Ovary (tissue), 10 donors: ENCODE data around the gene RSL1D1. TPM values are rescaled to one million over a fixed set of nuclear protein-coding genes. Genes with fewer than 3 reads are reported as not detected.

Experiments
- DNase-seq, 5 donors: peaks; one replicate each; pipeline ENCODE4 v3.0.0-alpha.2; 2019 to 2020
- H3K27ac ChIP-seq, 2 donors: fragments of 200-600 bp; one replicate each; pipeline versions ENCODE4 v1.5.1 to v1.8.0; 2019 to 2022
- H3K27me3 ChIP-seq: fragments of 200-600 bp; one replicate; pipeline ENCODE4 v1.8.0; 2022
- H3K36me3 ChIP-seq: fragments of 200-600 bp; sonication (generic); one replicate; pipeline ENCODE4 v1.5.1; 2019
- H3K4me1 ChIP-seq: one replicate; pipeline ENCODE4 v1.8.1; 2013; ENCODE audit warnings: mild to moderate bottlenecking, moderate library complexity; ENCODE audit not compliant: insufficient read depth
- H3K4me3 ChIP-seq: fragments of 200-600 bp; sonication (generic); one replicate; pipeline ENCODE4 v1.5.1; 2017
- H3K9me3 ChIP-seq, 2 donors: fragments of 200-600 bp in 1 of 2; sonication (generic) in 1 of 2; one replicate each; pipeline versions ENCODE4 v1.5.1 to v1.8.1; 2013 to 2019; ENCODE audit warnings: mild to moderate bottlenecking in 1 of 2, moderate library complexity in 1 of 2
- CTCF ChIP-seq, 3 donors: fragments of 450-650 bp in 2 of 3; fragments of 200-600 bp in 1 of 3; IDR thresholded peaks; one replicate each; pipeline versions ENCODE4 v1.5.1 to v1.8.0; 2016 to 2022; ENCODE audit warnings: antibody characterized with exemption in 3 of 3, mild to moderate bottlenecking in 1 of 3
- EP300 ChIP-seq: sonication (generic); formaldehyde crosslinking; IDR thresholded peaks from one replicate; pipeline ENCODE4 v1.6.1; 2017; ENCODE audit warnings: antibody characterized with exemption
- POLR2A ChIP-seq: fragments of 450-650 bp; IDR thresholded peaks from one replicate; pipeline ENCODE4 v1.6.1; 2017; ENCODE audit warnings: antibody characterized with exemption, mild to moderate bottlenecking, moderate library complexity
- WGBS, 3 donors: extraction: QIAGEN DNeasy Blood & Tissue Kit in 1 of 3; methylation state at CpG; one replicate each; pipeline versions ENCODE4 v1.1.5 to v1.1.7; 2013 to 2017; 5-methylcytosine and 5-hydroxymethylcytosine counted together
- intact Hi-C, 4 donors: fragments of 100-400 bp; cut with DNase I; formaldehyde crosslinking; loops; one replicate each; pipeline versions ENCODE4 v1.11.0 to v1.15.1; 2022 to 2023
- long read RNA-seq, 3 donors: library from polyadenylated mRNA in 2 of 3; unstranded in 2 of 3; transcript quantifications; one replicate each; pipeline ENCODE4 v2.0.0 and lab custom pipeline, GENCODE V29; 2021 to 2026
- polyA plus RNA-seq, 2 donors: library from polyadenylated mRNA; stranded (reverse); fragments of 200-250 nt in 1 of 2; fragments of 350-450 nt in 1 of 2; fragmentation: Illumina TruSeq in 1 of 2; extraction: RNeasy Lipid Tissue Mini Kit (QIAGEN cat#74804) in 1 of 2; gene quantifications; one replicate each; pipeline ENCODE4 v1.2.3, GENCODE V29; 2013 to 2014
- total RNA-seq, 7 donors: library from RNA; depleted of rRNA in 2 of 7; stranded (reverse); fragments of >200 nt in 2 of 7; fragmentation: NEBNext Ultra II Directional in 3 of 7; extraction: Animal tissue kit (Norgen Biotek cat#: 25700) in 3 of 7; gene quantifications; one replicate each; pipeline versions ENCODE4 v1.1.0 to v1.2.4, GENCODE V29; 2016 to 2023
- donor health status: DM: no; HTN: no; CAD: no; lungs with moderate emphysema.
- donor health status: DM: no; HTN: no; CAD: no.
- donor health status: Bipolar disorder and iron deficiency.
- donor health status: DM: yes; HTN: yes; CAD: no.
- donor health status: DM: no; HTN: no; CAD: no.
- donor health status: DM: yes; HTN: yes; CAD: no.

Gene RSL1D1
- total RNA-seq (100 to 1,000 TPM; 168 to 390 (median 281) TPM), polyA plus RNA-seq (100 to 1,000 TPM; 222 to 406 TPM)
- long read RNA-seq, donor 1, full-length matches to known transcripts: 409 of 906 reads
- long read RNA-seq, donor 1, partial matches to known transcripts: 443 of 906 reads
- long read RNA-seq, donor 1, other reads (novel, unspliced or antisense): 54 of 906 reads
- long read RNA-seq, donor 2, full-length matches to known transcripts: 48 of 77 reads
- long read RNA-seq, donor 2, partial matches to known transcripts: 14 of 77 reads
- long read RNA-seq, donor 2, other reads (novel, unspliced or antisense): 15 of 77 reads
- long read RNA-seq, donor 3, full-length matches to known transcripts: 519 of 557 reads
- long read RNA-seq, donor 3, partial matches to known transcripts: 8 of 557 reads
- long read RNA-seq, donor 3, other reads (novel, unspliced or antisense): 30 of 557 reads

- H3K4me3 ChIP-seq: peak within 1 kb of the TSS; percentile 95
- DNase-seq: peak; percentile 88 to 97 (median 93)
- WGBS, 3 donors: 0 to 1% (median 1%) methylated on average over 51 to 57 of the region's 57 CpGs
- TF ChIP-seq CTCF (IDR thresholded peaks at IDR 0.05) (no peak), EP300 (no peak), POLR2A (peak; percentile 79)
- intact Hi-C loops: no loop called here
- no peaks in the 10 kb centered on the region for H3K36me3 ChIP-seq
- H3K27ac ChIP-seq: peak within 1 kb of the TSS; percentile 63 to 65
- no peaks in the 10 kb centered on the region for H3K27me3 ChIP-seq
- peaks cover 9% of the 10 kb centered on the region for H3K4me1 ChIP-seq
- H3K9me3 ChIP-seq: no peaks in the 10 kb centered on the region
These were observed at the start of gene RSL1D1 for GRCh38 chr16:11851294-11852091. RSL1D1 (minus strand) TSS chr16:11851542; CDS start chr16:11851512, 30 bp downstream.

GRCh38 chr16:11901091-11901490 is 49.7 kb upstream of the RSL1D1 start:
- Histone ChIP-seq H3K27me3 (no peaks in the 10 kb centered on the region), H3K9me3 (no peaks in the 10 kb centered on the region), H3K4me3 (no peak overlapping the region), H3K36me3 (no peaks in the 10 kb centered on the region), H3K27ac (no peak overlapping the region), H3K4me1 (peaks cover 4% of the 10 kb centered on the region)
- no peak for DNase-seq
- TF ChIP-seq POLR2A (no peak), EP300 (no peak), CTCF (IDR thresholded peaks at IDR 0.05) (no peak)
- WGBS, 3 donors: 13 to 30% (median 18%) methylated on average over 3 of the region's 3 CpGs
- intact Hi-C loops: no loop called here

DNA sequence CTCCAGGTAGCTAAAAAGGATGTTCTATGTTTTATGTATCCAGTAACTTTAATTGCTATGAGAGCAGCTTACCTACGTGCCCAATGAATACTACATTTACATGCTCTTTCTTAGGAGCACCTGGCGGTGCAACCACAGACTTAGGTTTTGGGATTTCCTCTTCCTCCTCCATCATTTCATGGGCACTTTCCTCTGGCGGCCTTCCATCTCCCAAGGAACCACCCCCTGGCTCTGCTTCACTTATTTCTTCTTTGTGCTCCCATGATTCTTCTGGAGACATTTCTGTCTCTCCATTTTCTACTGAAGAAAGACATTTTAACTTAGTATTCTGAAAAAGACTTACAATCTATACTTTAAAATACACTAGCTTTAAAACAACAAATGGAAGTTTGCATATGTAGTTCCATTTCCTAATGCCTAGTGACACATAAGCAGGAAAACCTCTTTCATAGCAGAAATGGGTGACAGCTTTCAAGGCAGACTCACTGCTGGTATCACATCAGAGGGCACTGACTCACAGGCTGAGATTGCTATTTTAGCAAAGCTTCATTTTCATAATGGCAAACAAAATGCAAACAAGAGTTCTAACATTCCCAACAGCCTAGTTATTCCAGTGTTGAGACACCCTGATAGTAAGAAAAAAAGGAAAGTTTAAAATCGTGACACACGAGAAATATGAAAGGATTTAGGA is 45.3 kb upstream of the RSL1D1 start:
- TF ChIP-seq EP300: no peak
- TF ChIP-seq CTCF (IDR thresholded peaks at IDR 0.05): no peak
- no peak for TF ChIP-seq POLR2A
- peaks cover 3% of the 10 kb centered on the region for H3K4me1 ChIP-seq
- no peak for DNase-seq
- no peaks in the 10 kb centered on the region for H3K9me3 ChIP-seq
- no peaks in the 10 kb centered on the region for H3K36me3 ChIP-seq
- H3K27me3 ChIP-seq: no peaks in the 10 kb centered on the region
- WGBS, 3 donors: 61 to 67% (median 62%) methylated on average over 5 of the region's 5 CpGs
- H3K27ac ChIP-seq: no peak overlapping the region
- intact Hi-C loops: no loop called here
- no peak overlapping the region for H3K4me3 ChIP-seq

DNA sequence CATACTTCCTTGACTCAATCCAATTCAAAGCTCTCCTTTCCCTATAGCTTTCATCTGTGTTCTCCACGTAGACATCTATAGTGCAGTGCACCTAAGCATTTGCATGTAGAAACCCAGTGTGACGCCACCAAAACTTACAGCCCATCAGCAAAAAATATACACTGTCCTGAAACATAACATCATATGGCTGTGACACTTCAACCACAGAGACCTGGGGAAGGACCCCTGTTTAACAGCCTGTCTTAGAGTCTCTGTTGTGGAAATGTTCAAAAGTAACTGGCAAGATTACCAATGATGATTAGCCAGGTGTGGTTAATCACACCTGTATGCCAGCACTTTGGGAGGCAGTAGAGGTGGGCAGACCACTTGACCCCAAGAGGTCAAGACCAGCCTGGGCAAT is 42.2 kb upstream of the RSL1D1 start:
- Histone ChIP-seq H3K4me1 (no peaks in the 10 kb centered on the region), H3K36me3 (no peaks in the 10 kb centered on the region), H3K27ac (no peak overlapping the region), H3K4me3 (no peak overlapping the region), H3K27me3 (no peaks in the 10 kb centered on the region), H3K9me3 (no peaks in the 10 kb centered on the region)
- no peak for DNase-seq
- intact Hi-C loops: no loop called here
- WGBS, 3 donors: 96 to 98% (median 97%) methylated on average over 2 of the region's 2 CpGs
- TF ChIP-seq CTCF (IDR thresholded peaks at IDR 0.05) (no peak), EP300 (no peak), POLR2A (no peak)
